ENCODE data around the gene EPB41.

EPB41 gene

GRCh38 chr1:28897789-28898188, 16.6 kb upstream of the EPB41 start:
- TF ChIP-seq CTCF (IDR thresholded peaks at IDR 0.05; ENCODE audit: low read depth, low read length, missing control alignments), result no peak
- DNase-seq (ENCODE audit: low read depth), result no peak
- H3K4me3 ChIP-seq (ENCODE audit: low read depth, low read length), result no peak overlapping the region
- in situ Hi-C loops (cut with HindIII; ENCODE audit: low sequenced_read_pairs), result no loop called here

GRCh38 chr1:28898405-28898881, 15.9 kb upstream of the EPB41 start:
- DNase-seq (ENCODE audit: low read depth), result no peak
- in situ Hi-C loops (cut with HindIII; ENCODE audit: low sequenced_read_pairs), result no loop called here
- no peak for TF ChIP-seq CTCF (IDR thresholded peaks at IDR 0.05; ENCODE audit: low read depth, low read length, missing control alignments)
- no peak overlapping the region for H3K4me3 ChIP-seq (ENCODE audit: low read depth, low read length)

GRCh38 chr1:28899267-28899666, 15.1 kb upstream of the EPB41 start:
- DNase-seq (ENCODE audit: low read depth), result no peak
- TF ChIP-seq CTCF (IDR thresholded peaks at IDR 0.05; ENCODE audit: low read depth, low read length, missing control alignments), result no peak
- H3K4me3 ChIP-seq (ENCODE audit: low read depth, low read length), result no peak overlapping the region
- in situ Hi-C loops (cut with HindIII; ENCODE audit: low sequenced_read_pairs), result no loop called here

- no peak for DNase-seq (ENCODE audit: low read depth)
- no peak for TF ChIP-seq CTCF (IDR thresholded peaks at IDR 0.05; ENCODE audit: low read depth, low read length, missing control alignments)
- no peak overlapping the region for H3K4me3 ChIP-seq (ENCODE audit: low read depth, low read length)
- in situ Hi-C loops (cut with HindIII; ENCODE audit: low sequenced_read_pairs), result no loop called here
Measured at GRCh38 chr1:28900562-28900961, 13.8 kb upstream of the EPB41 start.

GRCh38 chr1:28902738-28903137, 11.6 kb upstream of the EPB41 start:
- DNase-seq (ENCODE audit: low read depth), result no peak
- H3K4me3 ChIP-seq (ENCODE audit: low read depth, low read length), result no peak overlapping the region
- no peak for TF ChIP-seq CTCF (IDR thresholded peaks at IDR 0.05; ENCODE audit: low read depth, low read length, missing control alignments)
- in situ Hi-C loops (cut with HindIII; ENCODE audit: low sequenced_read_pairs), result no loop called here

- H3K4me3 ChIP-seq (ENCODE audit: low read depth, low read length), result no peak overlapping the region
- DNase-seq (ENCODE audit: low read depth), result no peak
- no peak for TF ChIP-seq CTCF (IDR thresholded peaks at IDR 0.05; ENCODE audit: low read depth, low read length, missing control alignments)
- in situ Hi-C loops (cut with HindIII; ENCODE audit: low sequenced_read_pairs), result no loop called here
Measured at GRCh38 chr1:28905921-28906666, 8.3 kb upstream of the EPB41 start.

Data from astrocyte of the cerebellum (primary cell).